ENCODE data around the gene CACNA1G. TPM values are rescaled to one million over a fixed set of nuclear protein-coding genes. Genes with fewer than 3 reads are reported as not detected.
A peak's percentile ranks its signal among the peaks of the same experiment; 100 is the strongest.

The CACNA1G gene
- total RNA-seq, 4 donors from 2014 or later, result 0.11 to 0.38 (median 0.13) TPM; not detected in 1

GRCh38 chr17:50668838-50669581 lies 108.5 kb downstream of the CACNA1G start:
- Histone ChIP-seq H3K9me3 (no peaks in the 10 kb centered on the region), H3K4me1 (peaks cover 6 to 52% (median 26%) of the 10 kb centered on the region in 3 donors), H3K4me3 (no peak overlapping the region), H3K27me3 (no peaks in the 10 kb centered on the region), H3K36me3 (no peaks in the 10 kb centered on the region), H3K27ac (peak overlapping the region in 1 of 4 donors; percentile 44)
- DNase-seq, result no peak
- TF ChIP-seq CTCF (IDR thresholded peaks at IDR 0.05) (no peak), POLR2A (IDR thresholded peaks at IDR 0.05) (no peak)
- 87 to 90% methylated on average over 2 to 7 of the region's 9 CpGs for WGBS, 2 donors
- intact Hi-C loops (cut with DNase I), result no loop called here

GRCh38 chr17:50672071-50672470 lies 111.6 kb downstream of the CACNA1G start:
- Histone ChIP-seq H3K4me1 (peaks cover 6 to 57% (median 26%) of the 10 kb centered on the region in 3 donors), H3K27ac (peak overlapping the region; percentile 45 to 91 (median 81)), H3K27me3 (no peaks in the 10 kb centered on the region), H3K36me3 (no peaks in the 10 kb centered on the region), H3K4me3 (no peak overlapping the region), H3K9me3 (no peaks in the 10 kb centered on the region)
- TF ChIP-seq CTCF (IDR thresholded peaks at IDR 0.05), result no peak
- TF ChIP-seq POLR2A (IDR thresholded peaks at IDR 0.05), result no peak
- WGBS, 2 donors, result 40 to 68% methylated on average over 5 of the region's 5 CpGs
- intact Hi-C loops (cut with DNase I), result no loop called here
- DNase-seq, result no peak

- Histone ChIP-seq H3K4me1 (peaks cover 6 to 49% (median 20%) of the 10 kb centered on the region in 3 donors), H3K36me3 (no peaks in the 10 kb centered on the region), H3K4me3 (no peak overlapping the region), H3K27me3 (no peaks in the 10 kb centered on the region), H3K9me3 (no peaks in the 10 kb centered on the region), H3K27ac (peak overlapping the region; percentile 45 to 91 (median 81))
- DNase-seq, result no peak
- intact Hi-C loops (cut with DNase I), result no loop called here
- TF ChIP-seq POLR2A (IDR thresholded peaks at IDR 0.05), result no peak
- TF ChIP-seq CTCF (IDR thresholded peaks at IDR 0.05), result no peak
- WGBS, 2 donors, result 51 to 64% methylated on average over 6 to 17 of the region's 20 CpGs
Measured at GRCh38 chr17:50672831-50673551, 112.5 kb downstream of the CACNA1G start.

GRCh38 chr17:50675190-50675589 lies 114.7 kb downstream of the CACNA1G start:
- TF ChIP-seq CTCF (IDR thresholded peaks at IDR 0.05) (no peak), POLR2A (IDR thresholded peaks at IDR 0.05) (no peak)
- DNase-seq, result no peak
- Histone ChIP-seq H3K27ac (no peak overlapping the region), H3K4me1 (peaks cover 6 to 41% (median 13%) of the 10 kb centered on the region in 3 donors), H3K9me3 (no peaks in the 10 kb centered on the region), H3K4me3 (no peak overlapping the region), H3K36me3 (no peaks in the 10 kb centered on the region), H3K27me3 (no peaks in the 10 kb centered on the region)
- intact Hi-C loops (cut with DNase I), result no loop called here
- 78 to 86% methylated on average over 1 to 2 of the region's 3 CpGs for WGBS, 2 donors

GRCh38 chr17:50675627-50676026 lies 115.1 kb downstream of the CACNA1G start:
- Histone ChIP-seq H3K36me3 (no peaks in the 10 kb centered on the region), H3K4me3 (no peak overlapping the region), H3K27me3 (no peaks in the 10 kb centered on the region), H3K4me1 (peaks cover 6 to 41% (median 13%) of the 10 kb centered on the region in 3 donors), H3K9me3 (no peaks in the 10 kb centered on the region), H3K27ac (no peak overlapping the region)
- intact Hi-C loops (cut with DNase I), result no loop called here
- DNase-seq, result no peak
- 81% methylated on average over 4 of the region's 7 CpGs; no CpG with 5 or more reads in 1 of the 2 donors for whole genome bisulfite sequencing, 2 donors
- no peak for TF ChIP-seq POLR2A (IDR thresholded peaks at IDR 0.05)
- TF ChIP-seq CTCF (IDR thresholded peaks at IDR 0.05), result no peak

Data from esophagus squamous epithelium (tissue), 5 donors.